ENCODE measurements around the gene SLC18A3.

- no peak for TF ChIP-seq CTCF (IDR thresholded peaks at IDR 0.05 in 2 of 3, conservative IDR thresholded peaks at IDR 0.05 in 1 of 3; ENCODE audit: borderline replicate concordance in 1 of 3, insufficient read depth in 1 of 3, low read depth in 2 of 3, low read length in 2 of 3)
- TF ChIP-seq CEBPB (IDR thresholded peaks at IDR 0.05; ENCODE audit: low read depth): no peak
- TF ChIP-seq POLR2AphosphoS5 (IDR thresholded peaks at IDR 0.05; ENCODE audit: low read depth, low read length): no peak
- no peak for TF ChIP-seq SRF (IDR thresholded peaks at IDR 0.05; ENCODE audit: low read depth)
- no peak for TF ChIP-seq POLR2A (IDR thresholded peaks at IDR 0.05; ENCODE audit: borderline replicate concordance, extremely low read depth, insufficient read depth, insufficient read length)
- no peak for TF ChIP-seq EZH2 (IDR thresholded peaks at IDR 0.05)
- TF ChIP-seq CBX3 (IDR thresholded peaks at IDR 0.05; ENCODE audit: low read depth): no peak
- TF ChIP-seq ZFX (IDR thresholded peaks at IDR 0.05): no peak
These were observed 37.5 kb upstream of the SLC18A3 start for GRCh38 chr10:49572594-49573114.

Measured in HCT116 (cell line).